HCT116 (cell line): Measurements from ENCODE around the gene RTN4RL2. TPM values are rescaled to one million over a fixed set of nuclear protein-coding genes. Genes with fewer than 3 reads are reported as not detected.

Experiments used
- ATAC-seq: fragments of 200-7000 bp; cut with Tn5 transposase; 2 replicates; pipeline ENCODE4 v1.9.1; 2020; ENCODE audit warnings: mild to moderate bottlenecking, moderate library complexity
- BruUV-seq: library from RNA; stranded (reverse); fragments of 400-500 nt; replicated peaks from 2 replicates; lab custom pipeline; 2021; lab: Mats Ljungman, UMichigan
- CTCF ChIA-PET: fragments of 300-600 bp; sonication (Branson Sonifier 250); formaldehyde crosslinking; loops from one replicate; lab custom pipeline; 2021; ENCODE audit warnings: antibody characterized with exemption; lab: Charles Lee
- POLR2A ChIA-PET: fragments of 300-600, 350-600 bp; sonication (Branson Sonifier 250); formaldehyde crosslinking; loops from one replicate; lab custom pipeline; 2021; ENCODE audit warnings: antibody characterized with exemption; lab: Charles Lee
- RAD21 ChIA-PET, 2 experiments: fragments of 300-600 bp; sonication (Branson Sonifier 250); formaldehyde crosslinking; loops; one replicate each; lab custom pipeline; 2023; ENCODE audit warnings: low total read pairs in 2 of 2; ENCODE audit not compliant: uncharacterized antibody in 2 of 2, unreplicated experiment in 2 of 2, low non-redundant PET in 1 of 2; lab: Charles Lee
- DNase-seq: peaks from one replicate; pipeline ENCODE4 v3.0.0-alpha.2; 2010; ENCODE audit warnings: low read depth, low spot score
- H2AFZ ChIP-seq: fragments of 200-600 bp; shearing (Covaris generic), sonication (generic); 2 replicates; pipeline ENCODE4 v1.6.1; 2017; ENCODE audit warnings: low read depth, mixed run types, mixed read lengths, antibody characterized with exemption, low read length; ENCODE audit not compliant: poor library complexity, severe bottlenecking
- H3K27ac ChIP-seq: 2 replicates; pipeline ENCODE4 v1.5.1; 2012; ENCODE audit warnings: low read depth, low read length
- H3K27me3 ChIP-seq: fragments of 200-600 bp; sonication (generic); 2 replicates; pipeline ENCODE4 v1.6.1; 2016; ENCODE audit warnings: mixed run types, low read length, mixed read lengths; ENCODE audit not compliant: insufficient read depth
- H3K36me3 ChIP-seq, 2 experiments: fragments of 200-500 bp in 1 of 2; fragments of 200-600 bp in 1 of 2; sonication (Bioruptor generic) in 1 of 2; sonication (generic) in 1 of 2; 2 replicates each; pipeline versions ENCODE4 v1.5.1 to v1.6.1; 2014 to 2016; ENCODE audit warnings: low read length in 2 of 2, inconsistent platforms in 1 of 2, mixed read lengths in 1 of 2, mixed run types in 1 of 2; ENCODE audit not compliant: insufficient read depth in 2 of 2, control insufficient read depth in 1 of 2
- H3K4me1 ChIP-seq, 2 experiments: fragments of 200-600 bp in 1 of 2; sonication (generic) in 1 of 2; 2 replicates each; pipeline versions ENCODE4 v1.5.1 to v1.6.1; 2012 to 2017; ENCODE audit warnings: low read length in 2 of 2, inconsistent platforms in 1 of 2, mild to moderate bottlenecking in 1 of 2, mixed read lengths in 1 of 2, mixed run types in 1 of 2, moderate library complexity in 1 of 2; ENCODE audit not compliant: insufficient read depth in 2 of 2, control insufficient read depth in 1 of 2
- H3K4me2 ChIP-seq: fragments of 200-600 bp; sonication (generic); 2 replicates; pipeline ENCODE4 v1.6.1; 2017; ENCODE audit warnings: mixed run types, low read length, mixed read lengths
- H3K4me3 ChIP-seq, 2 experiments: fragments of 200-600 bp in 1 of 2; sonication (generic) in 1 of 2; replicated peaks in 1 of 2; 2 replicates each; pipeline ENCODE4 v1.5.1; 2011 to 2016; ENCODE audit warnings: low read length in 2 of 2, control low read depth in 1 of 2, low read depth in 1 of 2, mild to moderate bottlenecking in 1 of 2, mixed read lengths in 1 of 2, mixed run types in 1 of 2
- H3K79me2 ChIP-seq: fragments of 200-600 bp; sonication (generic); 2 replicates; pipeline ENCODE4 v1.6.1; 2017; ENCODE audit warnings: mild to moderate bottlenecking, mixed run types, low read length, moderate library complexity, mixed read lengths; ENCODE audit not compliant: insufficient read depth
- H3K9ac ChIP-seq: fragments of 200-600 bp; sonication (generic); 2 replicates; pipeline ENCODE4 v1.6.1; 2016; ENCODE audit warnings: low read length, mixed read lengths
- H3K9me2 ChIP-seq: fragments of 200-600 bp; sonication (generic), shearing (Covaris generic); 2 replicates; pipeline ENCODE4 v1.6.1; 2017; ENCODE audit warnings: mixed run types, mild to moderate bottlenecking, moderate library complexity; ENCODE audit not compliant: insufficient read depth
- H3K9me3 ChIP-seq, 2 experiments: fragments of 200-500 bp in 1 of 2; fragments of 200-600 bp in 1 of 2; sonication (Bioruptor generic) in 1 of 2; sonication (generic) in 1 of 2; 2 replicates each; pipeline ENCODE4 v1.6.1; 2014 to 2017; ENCODE audit warnings: low read length in 2 of 2, mixed read lengths in 2 of 2, inconsistent platforms in 1 of 2, low read depth in 1 of 2, mild to moderate bottlenecking in 1 of 2, mixed run types in 1 of 2, moderate library complexity in 1 of 2; ENCODE audit not compliant: control insufficient read depth in 1 of 2, insufficient read depth in 1 of 2
- H4K20me1 ChIP-seq: fragments of 200-600 bp; sonication (generic), shearing (Covaris generic); 2 replicates; pipeline ENCODE4 v1.6.1; 2017; ENCODE audit warnings: mixed run types, mild to moderate bottlenecking, moderate library complexity; ENCODE audit not compliant: insufficient read depth
- CTCF ChIP-seq, 3 experiments: fragments of 200-600 bp in 1 of 3; sonication (generic) in 1 of 3; IDR thresholded peaks in 2 of 3; conservative IDR thresholded peaks in 1 of 3; 2 replicates each; pipeline ENCODE4 v1.5.1; 2012 to 2017; ENCODE audit warnings: low read depth in 2 of 3, low read length in 2 of 3, antibody characterized with exemption in 1 of 3, borderline replicate concordance in 1 of 3, control low read depth in 1 of 3, mild to moderate bottlenecking in 1 of 3, mixed read lengths in 1 of 3, mixed run types in 1 of 3, moderate library complexity in 1 of 3; ENCODE audit not compliant: insufficient read depth in 1 of 3
- EGR1 ChIP-seq: IDR thresholded peaks from 2 replicates; pipeline ENCODE4 v1.6.1; 2012; ENCODE audit warnings: low read depth
- FOSL1 ChIP-seq: IDR thresholded peaks from 2 replicates; pipeline ENCODE4 v1.6.1; 2012; ENCODE audit warnings: low read depth
- RAD21 ChIP-seq: IDR thresholded peaks from 2 replicates; pipeline ENCODE4 v1.6.1; 2012; ENCODE audit warnings: low read depth, mild to moderate bottlenecking
- YY1 ChIP-seq: IDR thresholded peaks from 2 replicates; pipeline ENCODE4 v1.6.1; 2011; ENCODE audit warnings: low read length, low read depth, moderate library complexity, mild to moderate bottlenecking; ENCODE audit not compliant: insufficient replicate concordance; ENCODE audit errors: extremely low read depth
- intact Hi-C: fragments of 100-400 bp; cut with micrococcal nuclease; formaldehyde crosslinking; loops from 2 replicates; pipeline ENCODE4 v1.10.0; 2022
- total RNA-seq: library from RNA; stranded (reverse); gene quantifications from one replicate; pipeline ENCODE4 v1.2.1, GENCODE V29; 2021; ENCODE audit not compliant: unreplicated experiment

RTN4RL2 gene
- total RNA-seq, 1 experiment from 2014 or later, result 24.0 TPM

- Histone ChIP-seq H3K4me2 (peak overlapping the region; percentile 98), H3K27ac (no peak overlapping the region), H3K36me3 (no peaks in the 10 kb centered on the region), H4K20me1 (no peaks in the 10 kb centered on the region), H3K9ac (no peak overlapping the region), H3K9me2 (no peaks in the 10 kb centered on the region), H3K79me2 (no peaks in the 10 kb centered on the region), H3K4me3 (peak overlapping the region in 1 of 2 experiments; percentile 67; a peak in 2 of 4 replicates)
- BruUV-seq, result no TSS peak
- CTCF ChIA-PET, result interaction anchor here (0.7 to 3.9 kb wide), 11 partner anchors 12 to 187 kb away, joined by 3 to 41 read pairs (median 9); partner anchors contain the start of gene SLC43A3
- RAD21 ChIA-PET, result interaction anchor here (1.5 to 2.1 kb wide), 2 partner anchors 111 to 184 kb away, joined by 3 to 5 read pairs; no protein-coding TSS in a partner anchor
- DNase-seq (peak; percentile 79), ATAC-seq (peak; percentile 71)
- POLR2A ChIA-PET, result interaction anchor here (0.7 to 1.7 kb wide), 2 partner anchors 110 to 187 kb away, joined by 4 to 5 read pairs; partner anchors contain the start of gene UBE2L6
- peak; percentile 33 for TF ChIP-seq YY1
- peak; percentile 42; the same call in 1 of the 2 replicates for TF ChIP-seq EGR1
- peak; percentile 94 for TF ChIP-seq RAD21
- no peak for TF ChIP-seq FOSL1
- peak; percentile 89 to 99 (median 89) for TF ChIP-seq CTCF (IDR thresholded peaks at IDR 0.05 in 2 of 3, conservative IDR thresholded peaks at IDR 0.05 in 1 of 3; ENCODE audit: borderline replicate concordance in 1 of 3, insufficient read depth in 1 of 3, low read depth in 2 of 3, low read length in 2 of 3)
- TF ChIP-seq, all 23 proteins: peak for 4
- peaks cover 16 to 42% of the 10 kb centered on the region in 2 experiments; a peak in 3 of 4 replicates for H3K4me1 ChIP-seq
- H3K9me3 ChIP-seq, result no peaks in the 10 kb centered on the region
- intact Hi-C loops, result loop anchor here (1.0 to 5.0 kb wide), 5 partner anchors 70 to 1055 kb away; no protein-coding TSS in a partner anchor
- peaks cover 3% of the 10 kb centered on the region; the same call in 1 of the 2 replicates for H3K27me3 ChIP-seq
- peak overlapping the region; percentile 98 for H2AFZ ChIP-seq
These were observed 3.2 kb upstream of the RTN4RL2 start for GRCh38 chr11:57456960-57457642.
